Measurements from ENCODE around the gene SLC2A8.

SLC2A8 gene

DNA sequence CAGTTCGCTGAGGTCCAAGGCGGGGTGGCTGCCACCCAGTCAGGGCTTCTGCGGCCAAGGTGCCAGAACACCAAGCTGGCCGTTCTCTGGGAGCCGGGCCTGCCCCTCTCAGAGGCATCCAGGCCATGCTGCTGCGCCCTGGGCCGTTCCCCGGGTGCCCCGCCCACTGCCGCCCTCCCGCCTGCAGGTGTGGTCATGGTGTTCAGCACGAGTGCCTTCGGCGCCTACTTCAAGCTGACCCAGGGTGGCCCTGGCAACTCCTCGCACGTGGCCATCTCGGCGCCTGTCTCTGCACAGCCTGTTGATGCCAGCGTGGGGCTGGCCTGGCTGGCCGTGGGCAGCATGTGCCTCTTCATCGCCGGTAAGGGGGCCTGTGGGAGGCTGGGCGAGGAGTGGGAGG is 7.7 kb downstream of the SLC2A8 start:
- no peak for DNase-seq

- DNase-seq, result no peak
Measured at GRCh38 chr9:127405344-127406125, 8.6 kb downstream of the SLC2A8 start.

DNA sequence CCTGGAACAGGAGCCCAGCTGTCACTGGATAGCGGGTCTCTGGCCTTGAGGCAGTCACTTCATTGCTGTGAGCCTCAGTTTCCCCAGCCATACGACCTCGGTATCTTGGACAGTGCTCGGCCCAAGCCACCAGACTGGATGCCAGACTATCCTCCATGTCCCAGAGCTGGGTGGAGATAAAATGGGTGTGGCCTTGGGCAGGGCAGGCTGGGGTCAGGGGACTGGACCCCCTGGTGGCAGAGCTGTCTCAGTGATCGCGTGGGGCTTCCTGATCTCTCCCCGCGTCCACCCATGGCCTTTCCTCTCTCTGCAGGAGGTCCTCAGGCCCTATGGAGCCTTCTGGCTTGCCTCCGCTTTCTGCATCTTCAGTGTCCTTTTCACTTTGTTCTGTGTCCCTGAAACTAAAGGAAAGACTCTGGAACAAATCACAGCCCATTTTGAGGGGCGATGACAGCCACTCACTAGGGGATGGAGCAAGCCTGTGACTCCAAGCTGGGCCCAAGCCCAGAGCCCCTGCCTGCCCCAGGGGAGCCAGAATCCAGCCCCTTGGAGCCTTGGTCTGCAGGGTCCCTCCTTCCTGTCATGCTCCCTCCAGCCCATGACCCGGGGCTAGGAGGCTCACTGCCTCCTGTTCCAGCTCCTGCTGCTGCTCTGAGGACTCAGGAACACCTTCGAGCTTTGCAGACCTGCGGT is 10.0 kb downstream of the SLC2A8 start:
- DNase-seq, result no peak

DNA sequence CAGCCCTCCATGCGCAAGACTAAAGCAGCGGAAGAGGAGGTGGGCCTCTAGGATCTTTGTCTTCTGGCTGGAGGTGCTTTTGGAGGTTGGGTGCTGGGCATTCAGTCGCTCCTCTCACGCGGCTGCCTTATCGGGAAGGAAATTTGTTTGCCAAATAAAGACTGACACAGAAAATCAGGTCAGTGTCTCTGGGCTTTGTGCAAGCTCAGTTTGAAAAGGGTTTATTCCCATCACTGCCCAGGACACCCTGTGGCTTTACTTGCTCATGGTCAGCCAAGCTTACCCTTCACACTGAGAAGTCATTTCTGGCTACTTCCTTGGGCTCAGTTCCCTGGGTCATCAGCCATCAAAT is 10.5 kb downstream of the SLC2A8 start:
- no peak for DNase-seq

DNA sequence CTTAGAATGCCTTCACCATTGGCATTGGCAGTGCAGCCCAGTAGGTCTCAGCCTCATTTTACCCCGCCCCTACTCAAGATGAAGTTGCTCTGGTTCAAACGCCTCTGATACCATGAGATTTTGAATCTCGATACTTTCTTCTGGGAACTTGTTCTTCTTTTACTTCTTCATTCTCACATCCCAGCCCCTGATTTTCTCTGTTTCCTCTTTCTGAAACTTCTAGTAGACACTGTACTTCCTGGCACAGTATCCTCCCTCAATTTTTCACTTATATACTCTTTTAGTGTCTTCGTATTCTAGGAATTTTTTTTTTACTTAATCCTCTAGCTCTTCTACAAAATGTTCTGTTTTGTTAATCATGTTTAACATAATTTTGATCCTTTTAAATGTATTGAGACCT is 14.2 kb downstream of the SLC2A8 start:
- DNase-seq, result no peak

DNA sequence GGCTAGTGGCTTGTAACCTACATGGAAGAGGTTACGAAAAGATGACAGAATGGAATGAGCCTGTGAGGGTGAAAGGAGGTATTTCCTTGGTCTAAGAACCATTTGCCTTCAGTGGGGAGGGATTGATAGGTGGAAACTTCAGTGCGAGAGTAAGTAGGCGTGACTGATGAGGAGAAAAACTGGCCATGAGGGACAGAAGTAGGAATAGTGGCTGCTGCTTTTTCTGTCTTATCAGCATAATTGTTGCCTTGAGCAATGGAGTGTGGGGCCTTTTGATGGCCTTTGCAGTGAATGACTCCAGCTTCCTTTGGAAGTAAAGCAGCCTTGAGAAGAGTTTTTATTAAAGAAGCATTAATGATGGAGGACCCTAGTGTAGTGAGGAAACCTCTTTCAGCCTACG is 18.2 kb downstream of the SLC2A8 start:
- no peak for DNase-seq

GRCh38 chr9:127415657-127416056 is 18.7 kb downstream of the SLC2A8 start:
- DNase-seq, result no peak

- DNase-seq, result no peak
Measured at GRCh38 chr9:127417131-127418036, 20.4 kb downstream of the SLC2A8 start.

DNA sequence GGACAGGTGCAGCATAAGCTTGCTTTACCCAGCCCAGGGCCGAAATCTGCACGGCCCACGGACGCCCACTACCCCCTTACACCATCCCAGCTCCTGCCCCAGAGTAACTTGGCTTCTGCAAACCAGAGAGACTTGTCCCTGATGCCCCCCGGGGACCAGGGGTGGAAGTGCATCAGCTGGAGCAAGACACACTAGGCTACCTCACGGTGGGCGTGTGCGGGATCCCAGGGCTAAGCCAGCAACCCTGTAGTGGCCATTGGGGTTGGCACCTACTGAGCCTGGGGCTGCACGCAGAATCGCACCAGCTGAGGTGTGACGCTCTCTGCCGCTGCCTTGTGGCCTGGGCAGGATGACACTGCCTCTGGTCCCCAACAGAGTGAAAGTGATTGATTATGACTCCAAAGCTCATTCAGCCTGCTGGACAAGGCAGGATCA is 21.1 kb downstream of the SLC2A8 start:
- DNase-seq, result peak; percentile 63

- DNase-seq, result no peak
Measured at GRCh38 chr9:127419348-127419747, 22.4 kb downstream of the SLC2A8 start.

DNA sequence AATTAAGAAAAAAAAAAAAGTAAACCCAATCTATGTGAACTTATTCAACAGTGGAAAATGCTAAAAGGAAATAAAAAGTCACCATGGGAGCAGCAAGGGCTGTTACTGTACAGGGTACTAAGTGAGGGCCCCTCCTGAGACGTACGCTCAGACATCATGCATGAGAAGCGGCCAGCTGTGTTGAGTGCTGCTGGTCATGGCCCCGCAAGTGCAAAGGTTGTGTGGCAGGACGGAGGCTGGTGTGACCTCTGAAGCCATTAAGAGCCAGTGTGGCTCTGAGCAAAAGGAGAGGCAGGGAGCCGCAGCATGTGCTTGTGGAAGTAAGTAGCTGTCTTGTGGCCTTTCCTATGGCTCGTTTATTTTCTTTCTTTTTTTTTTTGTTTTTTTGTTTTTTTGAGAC is 24.1 kb downstream of the SLC2A8 start:
- DNase-seq, result no peak

GRCh38 chr9:127422133-127422782 is 25.3 kb downstream of the SLC2A8 start:
- DNase-seq, result no peak

GRCh38 chr9:127422787-127423186 is 25.8 kb downstream of the SLC2A8 start:
- no peak for DNase-seq

- DNase-seq, result no peak
Measured at GRCh38 chr9:127423476-127423933, 26.5 kb downstream of the SLC2A8 start.

- peak; percentile 95 for DNase-seq
Measured at GRCh38 chr9:127423934-127424675, 27.1 kb downstream of the SLC2A8 start, which contains the start of gene ZNF79. Gene ZNF79 (plus strand): TSS chr9:127424382. CDS start chr9:127424788, 406 bp downstream.

DNA sequence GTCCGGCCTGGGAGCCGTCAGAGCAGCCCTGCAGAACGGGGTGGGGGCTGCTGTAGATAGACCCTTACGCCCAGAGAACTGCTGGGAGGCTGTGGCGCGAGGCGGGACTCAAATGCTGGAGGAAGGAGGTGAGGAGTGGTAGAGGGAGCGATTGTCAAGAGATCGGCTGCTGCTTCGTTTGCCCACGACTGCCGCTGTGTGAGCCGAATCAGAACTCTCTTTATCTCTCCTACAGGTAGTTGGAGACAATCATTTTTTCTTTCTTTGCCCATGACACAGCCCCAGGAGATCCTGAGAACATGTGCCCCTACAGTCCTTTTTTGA is 27.7 kb downstream of the SLC2A8 start:
- DNase-seq, result peak; percentile 51

DNA sequence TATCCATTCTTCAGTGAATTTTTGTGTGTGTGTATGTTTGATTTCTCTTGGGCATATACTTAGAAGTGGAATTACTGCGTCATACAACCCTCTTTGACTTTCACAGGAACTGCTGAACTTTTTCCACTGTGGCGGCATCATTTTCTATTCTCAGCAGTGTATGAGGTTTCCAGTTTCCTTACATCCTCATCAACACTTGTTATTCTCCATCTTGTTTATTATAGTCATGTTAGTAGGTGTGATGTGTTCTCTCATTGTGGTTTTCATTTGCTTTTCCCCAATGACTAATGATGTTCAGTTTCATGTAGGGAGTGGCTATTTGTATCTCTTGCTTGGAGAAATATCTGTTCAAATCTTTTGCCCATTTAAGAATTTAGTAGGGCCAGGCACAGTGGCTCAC is 29.8 kb downstream of the SLC2A8 start:
- DNase-seq, result peak; percentile 70

- no peak for DNase-seq
Measured at GRCh38 chr9:127428348-127428747, 31.4 kb downstream of the SLC2A8 start.

- DNase-seq, result no peak
Measured at GRCh38 chr9:127430415-127430814, 33.4 kb downstream of the SLC2A8 start.

DNA sequence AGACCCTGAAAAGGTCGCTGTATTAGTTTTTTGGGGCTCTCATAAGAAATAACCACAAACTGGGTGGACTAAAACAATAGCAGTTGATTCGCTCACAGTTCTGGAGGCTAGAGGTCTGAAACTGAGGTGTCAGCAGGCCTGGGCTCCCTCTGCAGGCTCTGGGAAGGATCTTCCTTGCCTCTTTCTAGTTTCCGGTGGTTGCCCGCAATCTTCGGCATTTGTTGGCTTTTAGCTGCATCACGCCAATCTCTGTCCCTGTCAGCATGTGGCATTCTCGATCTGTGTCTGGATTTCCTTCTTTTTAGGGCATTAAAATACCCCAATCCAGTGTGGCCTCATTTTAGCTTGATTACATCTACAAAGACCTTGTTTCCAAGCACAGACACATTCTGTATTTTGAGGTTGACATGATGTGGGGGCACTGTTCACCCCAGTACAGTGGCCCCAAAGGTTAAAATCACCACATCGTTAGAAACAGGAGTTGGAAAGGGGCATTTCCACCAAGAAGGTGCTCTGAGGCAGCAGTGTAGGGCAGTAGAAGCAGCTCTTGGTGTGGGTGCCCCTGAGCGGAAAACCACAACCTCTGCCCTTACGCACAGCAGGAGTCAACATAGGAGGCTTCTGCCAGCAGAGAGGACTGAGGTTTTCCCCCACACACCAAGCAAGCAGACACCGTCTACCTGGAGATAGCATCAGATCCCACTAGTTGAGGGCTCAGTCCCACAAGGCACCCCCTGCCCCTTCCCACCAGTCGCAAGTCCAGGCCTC is 40.7 kb downstream of the SLC2A8 start:
- DNase-seq, result peak; percentile 19

DNA sequence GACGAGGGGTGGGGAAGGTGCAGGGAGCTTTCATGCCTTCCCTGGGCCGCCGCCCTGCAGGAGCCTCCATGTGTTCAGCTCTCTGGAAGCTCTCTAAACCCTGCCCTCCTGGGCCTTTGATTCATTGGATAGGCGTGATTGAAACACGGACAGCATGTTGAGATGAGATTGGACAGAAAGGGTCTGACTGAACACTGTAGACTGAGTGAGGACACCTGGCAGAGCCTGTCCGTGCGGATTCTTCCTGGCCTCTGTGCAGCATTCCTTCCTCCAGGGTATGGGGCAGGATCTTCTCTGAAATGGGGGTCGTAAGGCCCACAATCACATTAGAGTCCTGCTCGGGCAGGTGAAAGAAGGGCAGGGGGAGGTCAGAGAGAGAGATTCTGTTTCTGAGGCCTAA is 41.4 kb downstream of the SLC2A8 start:
- no peak for DNase-seq

Measured in stimulated activated CD4-positive, alpha-beta T cell treated with anti-CD3 and anti-CD28 coated beads, Interleukin-15, amount 100 ng/mL, for 24 hours (primary cell).